H1 (cell line): ENCODE measurements around the gene COL4A1. TPM values are rescaled to one million over a fixed set of nuclear protein-coding genes. Genes with fewer than 3 reads are reported as not detected.

Experiments
- GABPA ChIP-seq: IDR thresholded peaks from 2 replicates; pipeline ENCODE4 v1.6.1; 2011; ENCODE audit warnings: mild to moderate bottlenecking, low read length, moderate library complexity, borderline replicate concordance; ENCODE audit not compliant: insufficient read depth
- KDM4A ChIP-seq: IDR thresholded peaks from one replicate; pipeline ENCODE4 v1.7.1; 2012; ENCODE audit warnings: low read depth, mild to moderate bottlenecking, moderate library complexity, low read length, inconsistent platforms; ENCODE audit not compliant: severe bottlenecking
- POLR2A ChIP-seq, 2 experiments: IDR thresholded peaks; 1 replicate in 1 of 2; 2 replicates in 1 of 2; pipeline ENCODE4 v1.6.1; 2011; ENCODE audit warnings: low read depth in 2 of 2, low read length in 2 of 2, mild to moderate bottlenecking in 2 of 2; ENCODE audit errors: control extremely low read depth in 1 of 2
- RXRA ChIP-seq: IDR thresholded peaks from 2 replicates; pipeline ENCODE4 v1.6.1; 2011; ENCODE audit warnings: low read depth, mild to moderate bottlenecking, low read length, moderate library complexity; ENCODE audit not compliant: insufficient read depth
- SIX5 ChIP-seq: IDR thresholded peaks from 2 replicates; pipeline ENCODE4 v1.6.1; 2011; ENCODE audit warnings: mild to moderate bottlenecking, low read depth, low read length
- TAF1 ChIP-seq: IDR thresholded peaks from 2 replicates; pipeline ENCODE4 v1.6.1; 2011; ENCODE audit warnings: mild to moderate bottlenecking, low read depth, low read length
- polyA plus RNA-seq, 7 experiments: library from polyadenylated mRNA; depleted of rRNA in 3 of 7; stranded (reverse) in 5 of 7; unstranded in 2 of 7; fragments of >200 nt in 5 of 7; fragments of 200-250 nt in 2 of 7; gene quantifications; 1 replicate in 5 of 7; 2 replicates in 1 of 7; 4 replicates in 1 of 7; pipeline versions ENCODE4 v1.2.1 to v1.2.3, GENCODE V29; 2011 to 2013; ENCODE audit warnings: missing spikeins in 2 of 7, mixed read lengths in 2 of 7
- total RNA-seq: library from RNA; stranded (reverse); fragmentation: NEBNext Ultra II Directional; extraction: Animal tissue kit (Norgen Biotek cat#: 25700); gene quantifications from 2 replicates; pipeline ENCODE4 v1.2.1, GENCODE V29; 2021

Gene COL4A1
- total and polyA plus RNA-seq, 2 of the 8 experiments (the other 6 are each of a cell fraction or from before 2014, with no cell fraction given), result 30.7 to 82.0 TPM

GRCh38 chr13:110263404-110263803 lies 43.6 kb downstream of the COL4A1 start (continued):
- TF ChIP-seq RXRA (no peak), GABPA (no peak), KDM4A (no peak), SIX5 (no peak), TAF1 (no peak), POLR2A (IDR thresholded peaks at IDR 0.05; ENCODE audit: control extremely low read depth in 1 of 2, low read depth in 2 of 2, low read length in 2 of 2) (no peak)
